GM12878 (cell line): ENCODE data around the gene CDH2. TPM values are rescaled to one million over a fixed set of nuclear protein-coding genes. Genes with fewer than 3 reads are reported as not detected.

Source experiments
- ATAC-seq: fragments of 200-7000 bp; cut with Tn5 transposase; 3 replicates; pipeline ENCODE4 v1.9.1; 2020; ENCODE audit warnings: mild to moderate bottlenecking, moderate library complexity
- BruUV-seq: library from RNA; stranded (reverse); fragments of 400-500 nt; replicated peaks from 2 replicates; lab custom pipeline; 2021; lab: Mats Ljungman, UMichigan
- CTCF ChIA-PET: fragments of 300-600 bp; sonication (Branson Sonifier 250); formaldehyde crosslinking; extraction: SDS; loops from one replicate; lab custom pipeline; 2021; ENCODE audit warnings: inconsistent platforms; lab: Yijun Ruan, JAX
- POLR2A ChIA-PET: fragments of 350-600 bp; formaldehyde crosslinking; extraction: SDS; loops from one replicate; lab custom pipeline; 2021; ENCODE audit warnings: inconsistent platforms; lab: Charles Lee
- RAD21 ChIA-PET: fragments of 300-600 bp; sonication (Branson Sonifier 250); formaldehyde crosslinking; loops from one replicate; lab custom pipeline; 2023; ENCODE audit warnings: antibody characterized with exemption; ENCODE audit not compliant: unreplicated experiment; lab: Charles Lee
- SMC1A ChIA-PET: fragments of 300-600 bp; sonication (Branson Sonifier 250); formaldehyde crosslinking; loops from one replicate; lab custom pipeline; 2023; ENCODE audit not compliant: unreplicated experiment, uncharacterized antibody; lab: Charles Lee
- DNase-seq: peaks from one replicate; pipeline ENCODE4 v3.0.0-alpha.2; 2011; ENCODE audit warnings: low read depth, low spot score
- FAIRE-seq: peaks from 3 replicates; lab custom pipeline; 2011; peaks lifted over from hg19 to GRCh38; lab: Jason Lieb, UNC
- H2AFZ ChIP-seq: 2 replicates; pipeline ENCODE4 v1.6.0; 2011; ENCODE audit warnings: low read depth, low read length, control low read depth; ENCODE audit not compliant: control insufficient read depth
- H3K27ac ChIP-seq: 2 replicates; pipeline ENCODE4 v1.5.1; 2011; ENCODE audit warnings: control low read depth; ENCODE audit not compliant: control insufficient read depth, insufficient read depth
- H3K27me3 ChIP-seq, 2 experiments: replicated peaks in 1 of 2; 2 replicates each; pipeline versions ENCODE4 v1.6.0 to v1.6.1; 2011; ENCODE audit warnings: low read length in 1 of 2; ENCODE audit not compliant: control insufficient read depth in 2 of 2, insufficient read depth in 2 of 2
- H3K36me3 ChIP-seq, 2 experiments: 2 replicates each; pipeline ENCODE4 v1.5.1; 2011; ENCODE audit warnings: low read length in 1 of 2; ENCODE audit not compliant: control insufficient read depth in 2 of 2, insufficient read depth in 2 of 2
- H3K4me1 ChIP-seq: 2 replicates; pipeline ENCODE4 v1.6.1; 2011; ENCODE audit warnings: mild to moderate bottlenecking, low read length, moderate library complexity, mixed read lengths; ENCODE audit not compliant: control insufficient read depth, insufficient read depth
- H3K4me2 ChIP-seq: 2 replicates; pipeline ENCODE4 v1.6.0; 2011; ENCODE audit warnings: control low read depth; ENCODE audit not compliant: control insufficient read depth, insufficient read depth
- H3K4me3 ChIP-seq: fragments of 200-600 bp; sonication (generic); 2 replicates; pipeline ENCODE4 v1.5.1; 2016
- H3K79me2 ChIP-seq: 2 replicates; pipeline ENCODE4 v1.6.0; 2011; ENCODE audit warnings: low read length; ENCODE audit not compliant: control insufficient read depth, insufficient read depth
- H3K9ac ChIP-seq: 2 replicates; pipeline ENCODE4 v1.8.0; 2011; ENCODE audit warnings: low read length, control low read depth, mixed read lengths; ENCODE audit not compliant: control insufficient read depth, insufficient read depth
- H3K9me3 ChIP-seq: replicated peaks from 3 replicates; pipeline ENCODE4 v1.5.1; 2011; ENCODE audit warnings: mild to moderate bottlenecking, low read length; ENCODE audit not compliant: control insufficient read depth, insufficient read depth
- H4K20me1 ChIP-seq: 2 replicates; pipeline ENCODE4 v1.6.0; 2011; ENCODE audit not compliant: control insufficient read depth, insufficient read depth
- CREB1 ChIP-seq: IDR thresholded peaks from 2 replicates; pipeline ENCODE4 v1.6.1; 2012; ENCODE audit warnings: low read depth, mild to moderate bottlenecking, inconsistent platforms
- CUX1 ChIP-seq: IDR thresholded peaks from 2 replicates; pipeline ENCODE4 v1.6.1; 2012; ENCODE audit warnings: improper control_type of control experiment, low read depth, low read length; ENCODE audit not compliant: insufficient replicate concordance
- EGR1 ChIP-seq, 2 experiments: IDR thresholded peaks; 1 replicate in 1 of 2; 2 replicates in 1 of 2; pipeline ENCODE4 v1.6.1; 2011 to 2012; ENCODE audit warnings: low read depth in 2 of 2, low read length in 2 of 2, borderline replicate concordance in 1 of 2, mild to moderate bottlenecking in 1 of 2, moderate library complexity in 1 of 2
- ELK1 ChIP-seq: IDR thresholded peaks from 2 replicates; pipeline ENCODE4 v1.6.1; 2012; ENCODE audit warnings: low read depth, low read length, improper control_type of control experiment
- HCFC1 ChIP-seq: fragments of 150-350 bp; IDR thresholded peaks from 2 replicates; pipeline ENCODE4 v1.6.1; 2014; ENCODE audit warnings: low read length
- KDM1A ChIP-seq: fragments of 200-600 bp; sonication (generic); IDR thresholded peaks from 2 replicates; pipeline ENCODE4 v1.6.1; 2016; ENCODE audit warnings: borderline replicate concordance
- LARP7 ChIP-seq: fragments of 450-650 bp; IDR thresholded peaks from 2 replicates; pipeline ENCODE4 v1.6.1; 2017; ENCODE audit warnings: mild to moderate bottlenecking
- NRF1 ChIP-seq: conservative IDR thresholded peaks from 2 replicates; pipeline ENCODE4 v1.6.1; 2011; ENCODE audit warnings: mild to moderate bottlenecking, low read depth, low read length, improper control_type of control experiment
- REST ChIP-seq: IDR thresholded peaks from 2 replicates; pipeline ENCODE4 v1.6.1; 2012; ENCODE audit warnings: mild to moderate bottlenecking, low read depth, low read length
- RUNX3 ChIP-seq: IDR thresholded peaks from 2 replicates; pipeline ENCODE4 v1.6.1; 2012; ENCODE audit warnings: low read length, inconsistent platforms
- SPI1 ChIP-seq: IDR thresholded peaks from 2 replicates; pipeline ENCODE4 v1.6.1; 2011; ENCODE audit warnings: low read depth, mild to moderate bottlenecking, low read length, moderate library complexity, borderline replicate concordance; ENCODE audit not compliant: insufficient read depth
- SREBF2 ChIP-seq: IDR thresholded peaks from 2 replicates; pipeline ENCODE4 v1.6.1; 2012; ENCODE audit warnings: mild to moderate bottlenecking, low read length
- STAT1 ChIP-seq: fragments of 450-650 bp; conservative IDR thresholded peaks from 2 replicates; pipeline ENCODE4 v1.6.1; 2014; ENCODE audit warnings: antibody characterized with exemption, mild to moderate bottlenecking
- SUZ12 ChIP-seq: fragments of 200-600 bp; sonication (generic); IDR thresholded peaks from one replicate; pipeline ENCODE4 v1.6.1; 2018; ENCODE audit warnings: antibody characterized with exemption, mild to moderate bottlenecking; ENCODE audit not compliant: unreplicated experiment
- WGBS: methylation state at CpG from one replicate; pipeline ENCODE4 v1.1.6; 2016; ENCODE audit warnings: low lambda C conversion rate; ENCODE audit not compliant: insufficient replicate concordance, insufficient coverage; ENCODE audit errors: missing lambda C conversion rate; 5-methylcytosine and 5-hydroxymethylcytosine counted together
- in situ Hi-C: fragments of 300-500 bp; cut with MboI; formaldehyde crosslinking; loops from 9 replicates; pipeline ENCODE4 v1.14.3; 2018; ENCODE audit warnings: mixed read lengths
- intact Hi-C: fragments of 100-400 bp; cut with micrococcal nuclease; formaldehyde crosslinking; loops from one replicate; pipeline ENCODE4 v1.14.2; 2022; ENCODE audit not compliant: unreplicated experiment
- polyA plus RNA-seq, 11 experiments: library from polyadenylated mRNA; depleted of rRNA in 4 of 11; unstranded in 6 of 11; stranded (reverse) in 5 of 11; fragments of >200 nt; fragmentation: Nextera tagmentation in 4 of 11; fragmentation: Illumina TruSeq in 1 of 11; extraction: Ambion mirVana in 4 of 11; extraction: Trizol in 1 of 11; gene quantifications; 1 replicate in 1 of 11; 2 replicates in 10 of 11; pipeline versions ENCODE4 v1.2.1 to v1.2.3, GENCODE V29; 2011 to 2016; ENCODE audit warnings: inconsistent platforms in 2 of 11, missing spikeins in 2 of 11, low read depth in 1 of 11
- total RNA-seq, 4 experiments: library from RNA; depleted of rRNA in 3 of 4; stranded (reverse); fragments of >200 nt in 3 of 4; fragmentation: Illumina TruSeq in 1 of 4; extraction: Trizol in 1 of 4; gene quantifications; 2 replicates each; pipeline versions ENCODE4 v1.2.1 to v1.2.3, GENCODE V29; 2013 to 2021

CDH2 gene
- total and polyA plus RNA-seq, 10 of the 15 experiments (the other 5 are each of a cell fraction or from before 2014, with no cell fraction given): 0.01 to 0.25 (median 0.06) TPM; not detected in 4

GRCh38 chr18:28208268-28208667 lies 31.3 kb upstream of the CDH2 start (continued):
- TF ChIP-seq REST: no peak
- TF ChIP-seq EGR1 (IDR thresholded peaks at IDR 0.05; ENCODE audit: borderline replicate concordance in 1 of 2, low read depth in 2 of 2, low read length in 2 of 2): no peak
- TF ChIP-seq ELK1: no peak
- no peak for TF ChIP-seq SREBF2

- in situ Hi-C loops: no loop called here
- ATAC-seq (no peak), FAIRE-seq (no peak), DNase-seq (no peak)
- H3K79me2 ChIP-seq: no peaks in the 10 kb centered on the region
- no peak overlapping the region for H3K27ac ChIP-seq
- H4K20me1 ChIP-seq: no peaks in the 10 kb centered on the region
- no peak overlapping the region for H3K9ac ChIP-seq
- ChIA-PET CTCF (no interaction called here), SMC1A (no interaction called here), RAD21 (no interaction called here), POLR2A (no interaction called here)
- no peak overlapping the region for H3K4me3 ChIP-seq
- H3K4me1 ChIP-seq: no peaks in the 10 kb centered on the region
- intact Hi-C loops: no loop called here
- no TSS peak for BruUV-seq
- H3K9me3 ChIP-seq: no peaks in the 10 kb centered on the region; the same call in 2 of the 3 replicates
- H2AFZ ChIP-seq: no peak overlapping the region
- WGBS: 0% methylated on average over 1 of the region's 1 CpG
- H3K36me3 ChIP-seq: no peaks in the 10 kb centered on the region
- H3K27me3 ChIP-seq: no peaks in the 10 kb centered on the region
- H3K4me2 ChIP-seq: no peak overlapping the region
- TF ChIP-seq KDM1A (no peak), SUZ12 (no peak), CUX1 (no peak), RUNX3 (no peak), SPI1 (no peak), EGR1 (IDR thresholded peaks at IDR 0.05; ENCODE audit: borderline replicate concordance in 1 of 2, low read depth in 2 of 2, low read length in 2 of 2) (no peak), HCFC1 (no peak), STAT1 (no peak), NRF1 (no peak), LARP7 (no peak), CREB1 (no peak)
Measured at GRCh38 chr18:28204154-28204553, 27.2 kb upstream of the CDH2 start.
